IMR-90 (cell line): ENCODE measurements around the gene TCF3. TPM values are rescaled to one million over a fixed set of nuclear protein-coding genes. Genes with fewer than 3 reads are reported as not detected.
A peak's percentile ranks its signal among the peaks of the same experiment; 100 is the strongest.

Source experiments
- ATAC-seq: fragments of 200-7000 bp; cut with Tn5 transposase; 2 replicates; pipeline ENCODE4 v1.9.1; 2020; ENCODE audit warnings: low read depth, mild to moderate bottlenecking, moderate library complexity
- BruUV-seq: library from RNA; stranded (reverse); fragments of 400-500 nt; replicated peaks from 2 replicates; lab custom pipeline; 2021; lab: Mats Ljungman, UMichigan
- CTCF ChIA-PET: fragments of 300-600 bp; formaldehyde crosslinking; extraction: SDS; loops from one replicate; lab custom pipeline; 2021; ENCODE audit warnings: antibody characterized with exemption; lab: Yijun Ruan, JAX
- POLR2A ChIA-PET: fragments of 300-600 bp; sonication (Branson Sonifier 250); formaldehyde crosslinking; loops from one replicate; lab custom pipeline; 2022; ENCODE audit warnings: antibody characterized with exemption; ENCODE audit not compliant: unreplicated experiment; lab: Charles Lee
- DNase-seq: peaks from one replicate; pipeline ENCODE4 v3.0.0; 2013
- H2AFZ ChIP-seq: replicated peaks from 2 replicates; pipeline ENCODE3; 2013; ENCODE audit warnings: low read length, mild to moderate bottlenecking; ENCODE audit not compliant: poor library complexity
- H2AK5ac ChIP-seq: 2 replicates; pipeline ENCODE4 v1.6.1; 2013; ENCODE audit warnings: low read depth, low read length, inconsistent platforms
- H2AK9ac ChIP-seq: replicated peaks from 2 replicates; pipeline ENCODE3; 2013; ENCODE audit warnings: mild to moderate bottlenecking, low read depth, low read length, moderate library complexity; ENCODE audit not compliant: poor library complexity
- H2BK120ac ChIP-seq: 2 replicates; pipeline ENCODE4 v1.6.1; 2013; ENCODE audit warnings: low read depth, low read length, inconsistent platforms
- H2BK15ac ChIP-seq: 3 replicates; pipeline ENCODE4 v1.6.1; 2013; ENCODE audit warnings: low read depth, low read length, inconsistent platforms
- H2BK20ac ChIP-seq: 2 replicates; pipeline ENCODE4 v1.6.1; 2013; ENCODE audit warnings: low read depth, mild to moderate bottlenecking, inconsistent platforms, low read length, moderate library complexity
- H2BK5ac ChIP-seq: 2 replicates; pipeline ENCODE4 v1.6.1; 2013; ENCODE audit warnings: mild to moderate bottlenecking, low read depth, low read length, inconsistent platforms; ENCODE audit not compliant: poor library complexity, severe bottlenecking
- H3K14ac ChIP-seq: replicated peaks from 2 replicates; pipeline ENCODE4 v1.6.1; 2013; ENCODE audit warnings: low read depth, low read length, inconsistent platforms
- H3K18ac ChIP-seq: 2 replicates; pipeline ENCODE4 v1.6.1; 2013; ENCODE audit warnings: low read depth, low read length, control low read depth
- H3K23ac ChIP-seq: 2 replicates; pipeline ENCODE4 v1.6.1; 2013; ENCODE audit warnings: low read depth, low read length, inconsistent platforms
- H3K27ac ChIP-seq: 2 replicates; pipeline ENCODE4 v1.5.1; 2013; ENCODE audit warnings: mild to moderate bottlenecking, control low read depth, low read length; ENCODE audit not compliant: insufficient read depth
- H3K27me3 ChIP-seq: 2 replicates; pipeline ENCODE4 v1.6.1; 2013; ENCODE audit warnings: low read length; ENCODE audit not compliant: control insufficient read depth, insufficient read depth
- H3K36me3 ChIP-seq: 2 replicates; pipeline ENCODE4 v1.6.1; 2013; ENCODE audit warnings: low read length, mixed read lengths; ENCODE audit not compliant: control insufficient read depth, insufficient read depth
- H3K4ac ChIP-seq: 2 replicates; pipeline ENCODE4 v1.6.1; 2013; ENCODE audit warnings: low read depth, low read length, inconsistent platforms
- H3K4me1 ChIP-seq: 2 replicates; pipeline ENCODE4 v1.6.1; 2013; ENCODE audit warnings: low read length, mixed read lengths; ENCODE audit not compliant: control insufficient read depth, insufficient read depth
- H3K4me2 ChIP-seq: 2 replicates; pipeline ENCODE4 v1.6.1; 2013; ENCODE audit warnings: low read depth, mild to moderate bottlenecking, control low read depth, low read length, moderate library complexity
- H3K4me3 ChIP-seq: 2 replicates; pipeline ENCODE4 v1.5.1; 2013; ENCODE audit warnings: low read depth, mild to moderate bottlenecking, control low read depth, low read length, moderate library complexity; ENCODE audit not compliant: insufficient read depth
- H3K56ac ChIP-seq: 2 replicates; pipeline ENCODE4 v1.6.1; 2013; ENCODE audit warnings: low read length, inconsistent platforms; ENCODE audit not compliant: insufficient read depth; ENCODE audit errors: extremely low read depth
- H3K79me1 ChIP-seq, 2 experiments: 2 replicates each; pipeline ENCODE4 v1.6.1; 2013; ENCODE audit warnings: low read length in 2 of 2, inconsistent platforms in 1 of 2, low read depth in 1 of 2
- H3K9ac ChIP-seq: 2 replicates; pipeline ENCODE4 v1.6.1; 2013; ENCODE audit warnings: low read depth, low read length, control low read depth
- H3K9me1 ChIP-seq: 2 replicates; pipeline ENCODE4 v1.6.1; 2013; ENCODE audit warnings: low read length, inconsistent platforms; ENCODE audit not compliant: insufficient read depth
- H3K9me3 ChIP-seq: 2 replicates; pipeline ENCODE4 v1.6.1; 2013; ENCODE audit warnings: low read length; ENCODE audit not compliant: control insufficient read depth, insufficient read depth
- H4K20me1 ChIP-seq: 2 replicates; pipeline ENCODE4 v1.6.1; 2013; ENCODE audit warnings: low read length, inconsistent platforms; ENCODE audit not compliant: insufficient read depth
- H4K5ac ChIP-seq: 2 replicates; pipeline ENCODE4 v1.6.1; 2013; ENCODE audit warnings: mild to moderate bottlenecking, low read depth, low read length, control low read depth
- H4K8ac ChIP-seq, 2 experiments: 2 replicates each; pipeline ENCODE4 v1.6.1; 2013; ENCODE audit warnings: low read depth in 2 of 2, low read length in 2 of 2, control low read depth in 1 of 2, inconsistent platforms in 1 of 2
- H4K91ac ChIP-seq: 2 replicates; pipeline ENCODE4 v1.6.1; 2013; ENCODE audit warnings: low read depth, low read length, inconsistent platforms; ENCODE audit not compliant: insufficient read depth
- BHLHE40 ChIP-seq: fragments of 150-350 bp; IDR thresholded peaks from 2 replicates; pipeline ENCODE4 v1.6.1; 2016; ENCODE audit warnings: mild to moderate bottlenecking, low read depth, low read length
- CEBPB ChIP-seq: IDR thresholded peaks from 2 replicates; pipeline ENCODE4 v1.6.1; 2012; ENCODE audit warnings: low read depth, low read length, improper control_type of control experiment
- CHD1 ChIP-seq: IDR thresholded peaks from 2 replicates; pipeline ENCODE4 v1.6.1; 2012; ENCODE audit warnings: low read depth, low read length, improper control_type of control experiment
- FOS ChIP-seq: fragments of 150-350 bp; IDR thresholded peaks from 2 replicates; pipeline ENCODE4 v1.6.1; 2016; ENCODE audit warnings: low read depth, low read length
- MAFK ChIP-seq: IDR thresholded peaks from 2 replicates; pipeline ENCODE4 v1.6.1; 2012; ENCODE audit warnings: low read depth, low read length, improper control_type of control experiment
- MAZ ChIP-seq: IDR thresholded peaks from 2 replicates; pipeline ENCODE4 v1.6.1; 2012; ENCODE audit warnings: low read depth, mild to moderate bottlenecking, low read length, improper control_type of control experiment, moderate library complexity, borderline replicate concordance
- MXI1 ChIP-seq: IDR thresholded peaks from 2 replicates; pipeline ENCODE4 v1.6.1; 2012; ENCODE audit warnings: low read depth, mild to moderate bottlenecking, low read length, moderate library complexity, borderline replicate concordance
- POLR2A ChIP-seq: IDR thresholded peaks from 2 replicates; pipeline ENCODE4 v1.6.1; 2012; ENCODE audit warnings: mild to moderate bottlenecking, low read depth, low read length
- RAD21 ChIP-seq: IDR thresholded peaks from 2 replicates; pipeline ENCODE4 v1.6.1; 2012; ENCODE audit warnings: low read length, improper control_type of control experiment
- RCOR1 ChIP-seq: IDR thresholded peaks from 2 replicates; pipeline ENCODE4 v1.6.1; 2012; ENCODE audit warnings: mild to moderate bottlenecking, low read length, improper control_type of control experiment; ENCODE audit not compliant: insufficient replicate concordance
- RFX5 ChIP-seq: IDR thresholded peaks from 2 replicates; pipeline ENCODE4 v1.8.0; 2012; ENCODE audit warnings: low read depth, mild to moderate bottlenecking, low read length, moderate library complexity
- WGBS, 2 experiments: methylation state at CpG; one replicate each; pipeline versions ENCODE4 v1.1.5 to v1.1.7; 2013; ENCODE audit warnings: missing lambda C conversion rate in 2 of 2; ENCODE audit not compliant: insufficient read length in 1 of 2; ENCODE audit errors: extremely low coverage in 2 of 2; 5-methylcytosine and 5-hydroxymethylcytosine counted together
- dilution Hi-C: fragments of 300-500 bp; cut with HindIII; formaldehyde crosslinking; loops from one replicate; pipeline ENCODE4 v1.14.3; 2018; ENCODE audit warnings: low sequenced_read_pairs; ENCODE audit not compliant: unreplicated experiment
- in situ Hi-C: fragments of 300-500 bp; cut with MboI; formaldehyde crosslinking; loops from 3 replicates; pipeline ENCODE4 v1.14.3; 2019; ENCODE audit warnings: low sequenced_read_pairs, inconsistent platforms, mixed read lengths
- intact Hi-C: fragments of 100-400 bp; cut with micrococcal nuclease; formaldehyde crosslinking; loops from 2 replicates; pipeline ENCODE4 v1.10.0; 2022
- polyA plus RNA-seq, 3 experiments: library from polyadenylated mRNA; depleted of rRNA; stranded (reverse); fragments of >200 nt; gene quantifications; 2 replicates each; pipeline ENCODE4 v1.2.3, GENCODE V29; 2012; ENCODE audit warnings: low replicate concordance in 1 of 3
- total RNA-seq: library from RNA; depleted of rRNA; stranded (reverse); fragments of >200 nt; gene quantifications from 2 replicates; pipeline ENCODE4 v1.2.3, GENCODE V29; 2012
- TF ChIP-seq, protein P1 (sequence below): fragments of 150-350 bp; IDR thresholded peaks from 2 replicates; pipeline ENCODE4 v1.6.1; 2017; ENCODE audit warnings: mild to moderate bottlenecking, antibody characterized with exemption, low read length, low read depth
- TF ChIP-seq, protein P2 (sequence below): fragments of 150-350 bp; IDR thresholded peaks from 2 replicates; pipeline ENCODE4 v1.6.1; 2016; ENCODE audit warnings: low read depth, mild to moderate bottlenecking, low read length, moderate library complexity, borderline replicate concordance
- TF ChIP-seq, protein P3 (sequence below): conservative IDR thresholded peaks from 2 replicates; pipeline ENCODE4 v1.5.1; 2012; ENCODE audit warnings: mild to moderate bottlenecking, low read depth, low read length, improper control_type of control experiment

Gene TCF3
- total and polyA plus RNA-seq, 2 of the 4 experiments (the other 2 are of a cell fraction): 29.9 to 127 TPM

DNA sequence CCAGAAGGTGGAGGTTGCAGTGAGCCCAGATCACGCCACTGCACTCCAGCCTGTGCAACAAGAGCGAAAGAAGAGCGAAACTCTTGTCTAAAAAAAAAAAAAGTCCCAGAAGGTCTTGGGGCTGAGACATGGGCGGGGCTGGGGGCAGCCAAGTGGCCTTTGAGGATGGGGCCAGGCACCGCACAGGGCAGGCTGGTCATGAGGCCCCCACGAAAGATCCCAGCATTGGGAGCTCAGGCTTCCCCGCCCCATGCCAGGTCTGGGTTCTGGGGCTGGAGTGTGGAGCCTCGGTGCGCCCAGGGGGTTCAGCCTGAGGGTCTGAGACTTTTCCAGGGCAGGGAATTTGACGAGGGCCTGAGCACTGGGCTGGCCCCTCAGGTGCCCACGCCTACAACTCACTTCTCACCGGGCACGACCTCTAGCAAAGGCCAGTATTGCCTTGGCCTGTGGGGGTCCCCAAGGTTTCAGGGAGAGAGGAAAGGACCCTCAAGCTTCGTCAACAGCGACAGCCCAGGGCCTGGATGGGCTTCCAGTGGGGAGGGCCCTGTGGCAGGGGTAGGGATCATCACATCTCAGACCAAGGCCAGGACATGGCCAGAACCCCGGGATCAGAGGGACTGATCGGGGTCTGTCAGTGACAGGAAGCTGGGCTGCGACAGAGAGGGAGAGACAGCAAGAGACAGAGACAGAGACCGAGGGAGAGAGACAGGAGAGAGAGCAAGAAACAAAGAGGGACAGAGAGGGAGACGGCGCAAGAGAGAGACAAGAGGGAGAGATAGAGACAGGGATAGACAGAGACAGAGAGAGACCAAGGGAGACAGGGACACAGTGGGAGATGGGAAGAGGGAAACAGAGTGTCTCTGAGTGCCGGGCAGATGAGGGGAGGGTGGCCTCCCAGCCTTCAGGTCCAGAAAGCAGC lies 76.8 kb downstream of the TCF3 start:
- intact Hi-C loops: no loop called here
- H3K4me3 ChIP-seq: no peak overlapping the region
- no peak overlapping the region for H3K56ac ChIP-seq
- no peak overlapping the region for H4K91ac ChIP-seq
- no peak overlapping the region for H3K23ac ChIP-seq
- H3K4me2 ChIP-seq: no peak overlapping the region
- ChIA-PET POLR2A (no interaction called here), CTCF (interaction anchor here (0.5 to 1.3 kb wide), 2 partner anchors 30 to 52 kb away, joined by 3 read pairs; partner anchors contain the start of gene PLK5)
- in situ Hi-C loops: no loop called here
- no peak overlapping the region for H3K14ac ChIP-seq
- H3K36me3 ChIP-seq: peaks cover 32% of the 10 kb centered on the region
- H4K20me1 ChIP-seq: peaks cover 4% of the 10 kb centered on the region; the same call in 1 of the 2 replicates
- no peak overlapping the region for H2AFZ ChIP-seq
- no peak overlapping the region for H4K5ac ChIP-seq
- no peak overlapping the region for H2BK120ac ChIP-seq
- no TSS peak for BruUV-seq
- H2BK20ac ChIP-seq: no peak overlapping the region
- no peaks in the 10 kb centered on the region for H3K4me1 ChIP-seq
- no peak overlapping the region for H2BK5ac ChIP-seq
- no peaks in the 10 kb centered on the region for H3K27me3 ChIP-seq
- H2AK9ac ChIP-seq: peak overlapping the region; percentile 23
- no peaks in the 10 kb centered on the region for H3K9me3 ChIP-seq
- no peak overlapping the region for H2BK15ac ChIP-seq
- H3K4ac ChIP-seq: no peak overlapping the region
- H3K79me1 ChIP-seq: no peaks in the 10 kb centered on the region
- no peak overlapping the region for H3K27ac ChIP-seq
- 87% methylated on average over 12 of the region's 22 CpGs; no CpG with 5 or more reads in 1 of the 2 experiments for WGBS, 2 experiments
- H3K18ac ChIP-seq: no peak overlapping the region
- no peak for TF ChIP-seq CEBPB
- TF ChIP-seq RFX5: no peak
- no peak for TF ChIP-seq POLR2A
- TF ChIP-seq MXI1: no peak
- TF ChIP-seq, protein P1, sequence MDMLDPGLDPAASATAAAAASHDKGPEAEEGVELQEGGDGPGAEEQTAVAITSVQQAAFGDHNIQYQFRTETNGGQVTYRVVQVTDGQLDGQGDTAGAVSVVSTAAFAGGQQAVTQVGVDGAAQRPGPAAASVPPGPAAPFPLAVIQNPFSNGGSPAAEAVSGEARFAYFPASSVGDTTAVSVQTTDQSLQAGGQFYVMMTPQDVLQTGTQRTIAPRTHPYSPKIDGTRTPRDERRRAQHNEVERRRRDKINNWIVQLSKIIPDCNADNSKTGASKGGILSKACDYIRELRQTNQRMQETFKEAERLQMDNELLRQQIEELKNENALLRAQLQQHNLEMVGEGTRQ: no peak
- TF ChIP-seq BHLHE40: no peak
- TF ChIP-seq MAZ: no peak
- no peak for TF ChIP-seq RCOR1
- TF ChIP-seq FOS: no peak
- no peak for TF ChIP-seq CHD1
- no peak for TF ChIP-seq MAFK
- TF ChIP-seq, protein P2, sequence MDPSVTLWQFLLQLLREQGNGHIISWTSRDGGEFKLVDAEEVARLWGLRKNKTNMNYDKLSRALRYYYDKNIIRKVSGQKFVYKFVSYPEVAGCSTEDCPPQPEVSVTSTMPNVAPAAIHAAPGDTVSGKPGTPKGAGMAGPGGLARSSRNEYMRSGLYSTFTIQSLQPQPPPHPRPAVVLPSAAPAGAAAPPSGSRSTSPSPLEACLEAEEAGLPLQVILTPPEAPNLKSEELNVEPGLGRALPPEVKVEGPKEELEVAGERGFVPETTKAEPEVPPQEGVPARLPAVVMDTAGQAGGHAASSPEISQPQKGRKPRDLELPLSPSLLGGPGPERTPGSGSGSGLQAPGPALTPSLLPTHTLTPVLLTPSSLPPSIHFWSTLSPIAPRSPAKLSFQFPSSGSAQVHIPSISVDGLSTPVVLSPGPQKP: no peak
- no peak for TF ChIP-seq RAD21
- TF ChIP-seq, protein P3, sequence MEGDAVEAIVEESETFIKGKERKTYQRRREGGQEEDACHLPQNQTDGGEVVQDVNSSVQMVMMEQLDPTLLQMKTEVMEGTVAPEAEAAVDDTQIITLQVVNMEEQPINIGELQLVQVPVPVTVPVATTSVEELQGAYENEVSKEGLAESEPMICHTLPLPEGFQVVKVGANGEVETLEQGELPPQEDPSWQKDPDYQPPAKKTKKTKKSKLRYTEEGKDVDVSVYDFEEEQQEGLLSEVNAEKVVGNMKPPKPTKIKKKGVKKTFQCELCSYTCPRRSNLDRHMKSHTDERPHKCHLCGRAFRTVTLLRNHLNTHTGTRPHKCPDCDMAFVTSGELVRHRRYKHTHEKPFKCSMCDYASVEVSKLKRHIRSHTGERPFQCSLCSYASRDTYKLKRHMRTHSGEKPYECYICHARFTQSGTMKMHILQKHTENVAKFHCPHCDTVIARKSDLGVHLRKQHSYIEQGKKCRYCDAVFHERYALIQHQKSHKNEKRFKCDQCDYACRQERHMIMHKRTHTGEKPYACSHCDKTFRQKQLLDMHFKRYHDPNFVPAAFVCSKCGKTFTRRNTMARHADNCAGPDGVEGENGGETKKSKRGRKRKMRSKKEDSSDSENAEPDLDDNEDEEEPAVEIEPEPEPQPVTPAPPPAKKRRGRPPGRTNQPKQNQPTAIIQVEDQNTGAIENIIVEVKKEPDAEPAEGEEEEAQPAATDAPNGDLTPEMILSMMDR: no peak
- H4K8ac ChIP-seq: no peak overlapping the region
- no peak overlapping the region for H2AK5ac ChIP-seq
- ATAC-seq (no peak), DNase-seq (no peak)
- no peak overlapping the region for H3K9ac ChIP-seq
- H3K9me1 ChIP-seq: no peaks in the 10 kb centered on the region
- dilution Hi-C loops: no loop called here
